Thyroid gland (tissue), 4 donors: ENCODE data around the gene CHN2.

ENCODE experiments used
- POLR2A ChIP-seq, 2 donors: fragments of 450-650 bp; IDR thresholded peaks; one replicate each; pipeline ENCODE4 v1.6.1; 2017; ENCODE audit warnings: antibody characterized with exemption in 2 of 2, mild to moderate bottlenecking in 2 of 2, moderate library complexity in 1 of 2
- TF ChIP-seq, protein P1 (sequence below), 6 experiments: fragments of 200-600 bp in 3 of 6; fragments of 450-650 bp in 3 of 6; sonication (generic) in 3 of 6; IDR thresholded peaks; one replicate each; pipeline ENCODE4 v1.5.1; 2016 to 2019; ENCODE audit warnings: antibody characterized with exemption in 6 of 6, mild to moderate bottlenecking in 2 of 6, inconsistent platforms in 1 of 6, moderate library complexity in 1 of 6

- TF ChIP-seq, protein P1, sequence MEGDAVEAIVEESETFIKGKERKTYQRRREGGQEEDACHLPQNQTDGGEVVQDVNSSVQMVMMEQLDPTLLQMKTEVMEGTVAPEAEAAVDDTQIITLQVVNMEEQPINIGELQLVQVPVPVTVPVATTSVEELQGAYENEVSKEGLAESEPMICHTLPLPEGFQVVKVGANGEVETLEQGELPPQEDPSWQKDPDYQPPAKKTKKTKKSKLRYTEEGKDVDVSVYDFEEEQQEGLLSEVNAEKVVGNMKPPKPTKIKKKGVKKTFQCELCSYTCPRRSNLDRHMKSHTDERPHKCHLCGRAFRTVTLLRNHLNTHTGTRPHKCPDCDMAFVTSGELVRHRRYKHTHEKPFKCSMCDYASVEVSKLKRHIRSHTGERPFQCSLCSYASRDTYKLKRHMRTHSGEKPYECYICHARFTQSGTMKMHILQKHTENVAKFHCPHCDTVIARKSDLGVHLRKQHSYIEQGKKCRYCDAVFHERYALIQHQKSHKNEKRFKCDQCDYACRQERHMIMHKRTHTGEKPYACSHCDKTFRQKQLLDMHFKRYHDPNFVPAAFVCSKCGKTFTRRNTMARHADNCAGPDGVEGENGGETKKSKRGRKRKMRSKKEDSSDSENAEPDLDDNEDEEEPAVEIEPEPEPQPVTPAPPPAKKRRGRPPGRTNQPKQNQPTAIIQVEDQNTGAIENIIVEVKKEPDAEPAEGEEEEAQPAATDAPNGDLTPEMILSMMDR (IDR thresholded peaks at IDR 0.05): no peak
- TF ChIP-seq POLR2A (IDR thresholded peaks at IDR 0.05): no peak
Observed at GRCh38 chr7:29341156-29341555, 146.6 kb downstream of the CHN2 start.
